ENCODE measurements around the gene ACAD9.

GRCh38 chr3:128849911-128850455 is 29.4 kb upstream of the ACAD9 start:
- TF ChIP-seq CTCF (IDR thresholded peaks at IDR 0.05; ENCODE audit: insufficient read depth, low read depth, low read length) (no peak), EZH2 (IDR thresholded peaks at IDR 0.05; ENCODE audit: insufficient read depth, low read length) (no peak)
